Heart right ventricle (tissue), 16 donors: ENCODE data around the gene TAS2R4. TPM values are rescaled to one million over a fixed set of nuclear protein-coding genes. Genes with fewer than 3 reads are reported as not detected.

Source experiments
- ATAC-seq, 8 donors: fragments of 200-7000 bp; cut with Tn5 transposase; one replicate each; pipeline ENCODE4 v1.9.1; 2020; ENCODE audit warnings: mild to moderate bottlenecking in 8 of 8, moderate library complexity in 8 of 8, moderate number of reproducible peaks in 1 of 8
- DNase-seq, 2 donors: peaks; one replicate each; pipeline ENCODE4 v3.0.0-alpha.2; 2020
- H3K27ac ChIP-seq, 10 donors: fragments of 200-600 bp; sonication (generic) in 2 of 10; one replicate each; pipeline versions ENCODE4 v1.5.0 to v1.8.0; 2020 to 2022; ENCODE audit warnings: mild to moderate bottlenecking in 3 of 10
- H3K27me3 ChIP-seq, 7 donors: fragments of 200-600 bp; one replicate each; pipeline ENCODE4 v1.8.0; 2021 to 2022; ENCODE audit warnings: mild to moderate bottlenecking in 2 of 7
- H3K36me3 ChIP-seq, 9 donors: fragments of 200-600 bp; sonication (generic) in 1 of 9; one replicate each; pipeline versions ENCODE4 v1.5.0 to v1.8.0; 2020 to 2022; ENCODE audit warnings: mild to moderate bottlenecking in 2 of 9
- H3K4me1 ChIP-seq, 9 donors: fragments of 200-600 bp; sonication (generic) in 1 of 9; one replicate each; pipeline versions ENCODE4 v1.5.0 to v1.8.0; 2020 to 2022; ENCODE audit warnings: mild to moderate bottlenecking in 4 of 9
- H3K4me3 ChIP-seq, 10 donors: fragments of 200-600 bp; sonication (generic) in 2 of 10; one replicate each; pipeline versions ENCODE4 v1.5.0 to v1.8.0; 2020 to 2022; ENCODE audit warnings: mild to moderate bottlenecking in 7 of 10, moderate library complexity in 2 of 10
- H3K9me3 ChIP-seq, 11 donors: fragments of 200-600 bp in 10 of 11; sonication (generic) in 2 of 11; one replicate each; pipeline versions ENCODE4 v1.5.0 to v1.8.0; 2013 to 2022; ENCODE audit warnings: mild to moderate bottlenecking in 2 of 11, control low read depth in 1 of 11, moderate library complexity in 1 of 11
- CTCF ChIP-seq, 9 donors: fragments of 200-600 bp; sonication (generic) in 2 of 9; IDR thresholded peaks; one replicate each; pipeline versions ENCODE4 v1.5.0 to v1.8.0; 2021 to 2022; ENCODE audit warnings: antibody characterized with exemption in 9 of 9, mild to moderate bottlenecking in 5 of 9, moderate library complexity in 1 of 9
- WGBS, 2 donors: extraction: QIAGEN DNeasy Blood & Tissue Kit; methylation state at CpG; one replicate each; pipeline ENCODE4 v1.1.7; 2013; ENCODE audit warnings: inconsistent platforms in 1 of 2; 5-methylcytosine and 5-hydroxymethylcytosine counted together
- intact Hi-C, 10 donors: fragments of 100-400 bp; cut with DNase I; formaldehyde crosslinking; loops; one replicate each; pipeline versions ENCODE4 v1.11.1 to v1.14.2; 2022
- long read RNA-seq, 3 donors: library from polyadenylated mRNA; unstranded; transcript quantifications; one replicate each; pipeline ENCODE4 v2.0.0, GENCODE V29; 2020 to 2021
- polyA plus RNA-seq, 2 donors: library from polyadenylated mRNA; stranded (reverse); fragments of 200-250 nt; gene quantifications; one replicate each; pipeline ENCODE4 v1.2.3, GENCODE V29; 2013
- total RNA-seq, 10 donors: library from RNA; stranded (reverse); fragmentation: NEBNext Ultra II Directional in 3 of 10; extraction: Animal tissue kit (Norgen Biotek cat#: 25700) in 3 of 10; gene quantifications; one replicate each; pipeline versions ENCODE4 v1.2.1 to v1.2.4, GENCODE V29; 2021 to 2023
- donor health status: Arrhythmogenic right ventricular cardiomyopathy.
- donor health status: ischemic (EF 13 %, LVEDD 7.1; RV severe dilation, severe dysfunction).
- donor health status: healthy with polysubstance abuse.
- donor health status: DM: no; HTN: yes; CAD: no.
- donor health status: DM: no; HTN: no; CAD: no.
- donor health status: ischemic (EF 25% LVEDD 6.9; RV normal size, moderate dysfunction).
- donor health status: ischemic (EF 25% LVEDD 5.7; RV mildly dilated, moderate dysfunction).
- donor health status: healthy.
- donor health status: DM: yes; HTN: yes; CAD: no.
- donor health status: Ischemic cardiomyopathy.
- donor health status: ischemic (EF 35%, LVEDD 5.7; RV mildly dilated, moderate dysfunction).
- donor health status: nonischemic (EF 11% LVEDD 7.7; RV severe dilation, severe dysfunction).
- donor health status: DM: yes; HTN: yes; CAD: no.
- donor health status: PGD.
- donor health status: ischemic (EF 29% LVEDD 5.4; RV normal size, mild dysfunction).
- donor health status: nonischemic (EF 23%, LVEDD 6.1; RV moderate dilation, normal function).

The TAS2R4 gene
- total RNA-seq (under 1 TPM in 9 of 10 donors, not detected in 1; 0.10 to 0.28 (median 0.23) TPM), polyA plus RNA-seq (under 1 TPM; 0.03 to 0.59 TPM)
- long read RNA-seq, donor 1, result 0 reads
- long read RNA-seq, donor 2, result 0 reads
- long read RNA-seq, donor 3, result 0 reads

GRCh38 chr7:141776374-141776773 is at the start of gene TAS2R4:
TAS2R4 (plus strand) TSS chr7:141776674; CDS start chr7:141778489, 1,815 bp downstream.
- DNase-seq (no peak), ATAC-seq (no peak)
- H3K27ac ChIP-seq, result no peak within 1 kb of the TSS
- no peaks in the 10 kb centered on the region for H3K4me1 ChIP-seq
- intact Hi-C loops, result no loop called here
- no peak within 1 kb of the TSS for H3K4me3 ChIP-seq
- H3K36me3 ChIP-seq, result peaks cover 0 to 54% (median 11%) of the 10 kb centered on the region in 9 donors
- peaks cover 0 to 21% (median 0%) of the 10 kb centered on the region in 11 donors for H3K9me3 ChIP-seq
- TF ChIP-seq CTCF (IDR thresholded peaks at IDR 0.05), result no peak
- no peaks in the 10 kb centered on the region for H3K27me3 ChIP-seq
- 96 to 100% methylated on average over 1 of the region's 1 CpG for WGBS, 2 donors

DNA sequence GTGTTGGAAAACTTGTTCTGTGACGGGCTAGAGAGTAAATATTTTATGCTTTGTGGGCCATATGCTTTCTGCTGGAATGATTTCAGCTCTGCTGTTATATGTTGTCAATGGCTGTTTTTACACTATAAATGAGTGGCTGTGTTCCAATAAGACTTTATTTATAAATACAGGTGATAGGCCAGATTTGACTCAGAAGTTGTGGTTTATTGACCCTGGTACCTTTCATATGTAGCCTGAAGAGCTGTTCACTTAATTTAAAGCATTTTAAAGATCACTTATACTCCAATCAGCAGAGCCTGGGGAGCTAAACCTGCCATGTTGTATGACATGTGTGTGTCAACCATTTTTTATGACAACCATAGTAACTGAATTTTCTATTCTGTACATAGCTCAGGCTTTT is 47.5 kb upstream of the TAS2R4 start:
- Histone ChIP-seq H3K27me3 (no peaks in the 10 kb centered on the region), H3K27ac (no peak overlapping the region), H3K4me3 (no peak overlapping the region), H3K9me3 (no peaks in the 10 kb centered on the region), H3K36me3 (peaks cover 0 to 16% (median 0%) of the 10 kb centered on the region in 9 donors), H3K4me1 (no peaks in the 10 kb centered on the region)
- TF ChIP-seq CTCF (IDR thresholded peaks at IDR 0.05), result no peak
- DNase-seq (no peak), ATAC-seq (no peak)
- 97% methylated on average over 1 of the region's 1 CpG for WGBS, 2 donors
- intact Hi-C loops, result no loop called here

- TF ChIP-seq CTCF (IDR thresholded peaks at IDR 0.05), result no peak
- intact Hi-C loops, result loop anchor here in 4 of 10 donors (5.0 to 10.0 kb wide), 3 partner anchors 59 to 77 kb away; no protein-coding TSS in a partner anchor
- peak overlapping the region in 2 of 10 donors; percentile 6 to 17 for H3K4me3 ChIP-seq
- DNase-seq (peak; percentile 8 to 25), ATAC-seq (peak in 7 of 8 donors; percentile 40 to 83 (median 67))
- WGBS, 2 donors, result 63 to 67% methylated on average over 24 of the region's 24 CpGs
- H3K4me1 ChIP-seq, result peaks cover 0 to 1% (median 0%) of the 10 kb centered on the region in 9 donors
- H3K36me3 ChIP-seq, result peaks cover 0 to 11% (median 0%) of the 10 kb centered on the region in 9 donors
- no peaks in the 10 kb centered on the region for H3K9me3 ChIP-seq
- H3K27ac ChIP-seq, result no peak overlapping the region
- H3K27me3 ChIP-seq, result no peaks in the 10 kb centered on the region
Observed at GRCh38 chr7:141731476-141732149, 44.9 kb upstream of the TAS2R4 start.

- Histone ChIP-seq H3K27me3 (no peaks in the 10 kb centered on the region), H3K4me3 (peak overlapping the region; percentile 61 to 88 (median 77)), H3K9me3 (no peaks in the 10 kb centered on the region), H3K4me1 (peaks cover 6 to 35% (median 26%) of the 10 kb centered on the region in 9 donors), H3K27ac (peak overlapping the region in 9 of 10 donors; percentile 70 to 89 (median 80)), H3K36me3 (peaks cover 0 to 32% (median 6%) of the 10 kb centered on the region in 9 donors)
- ATAC-seq, result peak in 2 of 8 donors; percentile 20 to 39
- intact Hi-C loops, result loop anchor here in 9 of 10 donors (2.0 to 10.0 kb wide), 6 partner anchors 35 to 85 kb away; partner anchors contain the start of gene DENND11 (in 2 of the 9)
- no peak for DNase-seq
- 74 to 81% methylated on average over 11 of the region's 11 CpGs for whole genome bisulfite sequencing, 2 donors
- TF ChIP-seq CTCF (IDR thresholded peaks at IDR 0.05), result no peak
Observed at GRCh38 chr7:141737118-141737835, 39.2 kb upstream of the TAS2R4 start.
